ENCODE results near the gene ZC3H12D. TPM values are rescaled to one million over a fixed set of nuclear protein-coding genes. Genes with fewer than 3 reads are reported as not detected.
A peak's percentile ranks its signal among the peaks of the same experiment; 100 is the strongest.

Gene ZC3H12D
- total RNA-seq, 1 experiment from 2014 or later, result 0.57 TPM

GRCh38 chr6:149410557-149410956 lies 74.3 kb downstream of the ZC3H12D start:
- Histone ChIP-seq H3K9me3 (no peaks in the 10 kb centered on the region), H3K4me1 (no peaks in the 10 kb centered on the region), H3K4me3 (ENCODE audit: low read depth, low read length) (no peak overlapping the region), H3K27me3 (replicated peaks; ENCODE audit: control insufficient read depth, insufficient read depth, low read length) (no peaks in the 10 kb centered on the region), H3K36me3 (ENCODE audit: control insufficient read depth, insufficient read depth, low read length) (no peaks in the 10 kb centered on the region; the same call in none of the 2 replicates)
- H3K4me3 Mint-ChIP-seq (ENCODE audit: unreplicated experiment), result no peak overlapping the region
- no peak for DNase-seq
- peaks cover 22% of the 10 kb centered on the region for H3K36me3 Mint-ChIP-seq (ENCODE audit: insufficient read depth, unreplicated experiment)
- peaks cover 3% of the 10 kb centered on the region for H3K4me1 Mint-ChIP-seq (ENCODE audit: low read depth, unreplicated experiment)
- no peaks in the 10 kb centered on the region for H3K27me3 Mint-ChIP-seq (ENCODE audit: insufficient read depth, unreplicated experiment)
- ChIA-PET POLR2A (no interaction called here), CTCF (no interaction called here)
- intact Hi-C loops (cut with micrococcal nuclease; ENCODE audit: unreplicated experiment), result no loop called here
- TF ChIP-seq CTCF (IDR thresholded peaks at IDR 0.05; ENCODE audit: insufficient read depth in 1 of 2, low read depth in 1 of 2, low read length in 1 of 2, severe bottlenecking in 1 of 2, unreplicated experiment in 1 of 2), result no peak
- no TSS peak for BruUV-seq (replicated peaks)
- no peaks in the 10 kb centered on the region for H3K9me3 Mint-ChIP-seq (ENCODE audit: unreplicated experiment)
- no peak overlapping the region for H3K27ac Mint-ChIP-seq (ENCODE audit: unreplicated experiment)

- Mint-ChIP-seq H3K27ac (ENCODE audit: unreplicated experiment) (no peak overlapping the region), H3K9me3 (ENCODE audit: unreplicated experiment) (no peaks in the 10 kb centered on the region), H3K4me1 (ENCODE audit: low read depth, unreplicated experiment) (peaks cover 7% of the 10 kb centered on the region), H3K4me3 (ENCODE audit: unreplicated experiment) (no peak overlapping the region), H3K27me3 (ENCODE audit: insufficient read depth, unreplicated experiment) (no peaks in the 10 kb centered on the region), H3K36me3 (ENCODE audit: insufficient read depth, unreplicated experiment) (peaks cover 30% of the 10 kb centered on the region)
- no peaks in the 10 kb centered on the region for H3K27me3 ChIP-seq (replicated peaks; ENCODE audit: control insufficient read depth, insufficient read depth, low read length)
- no peaks in the 10 kb centered on the region for H3K4me1 ChIP-seq
- ChIA-PET POLR2A (no interaction called here), CTCF (no interaction called here)
- H3K9me3 ChIP-seq, result no peaks in the 10 kb centered on the region
- BruUV-seq (replicated peaks), result no TSS peak
- no peak for DNase-seq
- intact Hi-C loops (cut with micrococcal nuclease; ENCODE audit: unreplicated experiment), result no loop called here
- TF ChIP-seq CTCF (IDR thresholded peaks at IDR 0.05; ENCODE audit: insufficient read depth in 1 of 2, low read depth in 1 of 2, low read length in 1 of 2, severe bottlenecking in 1 of 2, unreplicated experiment in 1 of 2), result no peak
- H3K4me3 ChIP-seq (ENCODE audit: low read depth, low read length), result no peak overlapping the region
- H3K36me3 ChIP-seq (ENCODE audit: control insufficient read depth, insufficient read depth, low read length), result no peaks in the 10 kb centered on the region; the same call in none of the 2 replicates
Observed at GRCh38 chr6:149409617-149410016, 75.2 kb downstream of the ZC3H12D start.

- CTCF ChIA-PET, result no interaction called here
- POLR2A ChIA-PET, result no interaction called here
- Histone ChIP-seq H3K27me3 (replicated peaks; ENCODE audit: control insufficient read depth, insufficient read depth, low read length) (no peaks in the 10 kb centered on the region), H3K36me3 (ENCODE audit: control insufficient read depth, insufficient read depth, low read length) (no peaks in the 10 kb centered on the region), H3K4me1 (no peaks in the 10 kb centered on the region), H3K9me3 (no peaks in the 10 kb centered on the region), H3K4me3 (ENCODE audit: low read depth, low read length) (no peak overlapping the region)
- TF ChIP-seq CTCF (IDR thresholded peaks at IDR 0.05; ENCODE audit: insufficient read depth in 1 of 2, low read depth in 1 of 2, low read length in 1 of 2, severe bottlenecking in 1 of 2, unreplicated experiment in 1 of 2), result no peak
- H3K4me1 Mint-ChIP-seq (ENCODE audit: low read depth, unreplicated experiment), result peaks cover 7% of the 10 kb centered on the region
- peaks cover 45% of the 10 kb centered on the region for H3K36me3 Mint-ChIP-seq (ENCODE audit: insufficient read depth, unreplicated experiment)
- no peaks in the 10 kb centered on the region for H3K9me3 Mint-ChIP-seq (ENCODE audit: unreplicated experiment)
- no peaks in the 10 kb centered on the region for H3K27me3 Mint-ChIP-seq (ENCODE audit: insufficient read depth, unreplicated experiment)
- peak overlapping the region; percentile 62 for H3K27ac Mint-ChIP-seq (ENCODE audit: unreplicated experiment)
- intact Hi-C loops (cut with micrococcal nuclease; ENCODE audit: unreplicated experiment), result no loop called here
- no peak overlapping the region for H3K4me3 Mint-ChIP-seq (ENCODE audit: unreplicated experiment)
- BruUV-seq (replicated peaks), result no TSS peak
- DNase-seq, result no peak
Observed at GRCh38 chr6:149405823-149406765, 78.7 kb downstream of the ZC3H12D start.
